ENCODE measurements around the gene DCP1A. TPM values are rescaled to one million over a fixed set of nuclear protein-coding genes. Genes with fewer than 3 reads are reported as not detected.
A peak's percentile ranks its signal among the peaks of the same experiment; 100 is the strongest.
"Not testable (repeated sequence)": the region's sequence is repeated elsewhere in the genome, so short reads cannot be mapped to it uniquely, and the experiment has no call there.

Gene DCP1A
- total RNA-seq, 4 donors from 2014 or later = 20.7 to 37.4 (median 27.1) TPM

- no peaks in the 10 kb centered on the region for H3K36me3 ChIP-seq
- H3K27ac ChIP-seq = no peak overlapping the region
- no peak for TF ChIP-seq POLR2AphosphoS5 (IDR thresholded peaks at IDR 0.05)
- no peak for TF ChIP-seq POLR2A (IDR thresholded peaks at IDR 0.05)
- H3K4me1 ChIP-seq = peaks cover 0 to 5% (median 0%) of the 10 kb centered on the region in 3 donors
- H3K9me3 ChIP-seq = no peaks in the 10 kb centered on the region
- WGBS, 2 donors (ENCODE audit: low coverage in 1 of 2) = 33% methylated on average over 1 of the region's 1 CpG; no CpG with 5 or more reads in 1 of the 2 donors
- no peaks in the 10 kb centered on the region for H3K27me3 ChIP-seq
- no peak for ATAC-seq
- H3K4me3 ChIP-seq = no peak overlapping the region
These were observed 32.6 kb upstream of the DCP1A start for GRCh38 chr3:53379898-53380297.

- H3K9me3 ChIP-seq = no peaks in the 10 kb centered on the region
- H3K36me3 ChIP-seq = no peaks in the 10 kb centered on the region
- 71 to 81% methylated on average over 4 of the region's 4 CpGs for WGBS, 2 donors (ENCODE audit: low coverage in 1 of 2)
- no peak for ATAC-seq
- H3K27ac ChIP-seq = no peak overlapping the region
- H3K27me3 ChIP-seq = no peaks in the 10 kb centered on the region
- TF ChIP-seq POLR2AphosphoS5 (IDR thresholded peaks at IDR 0.05) = no peak
- no peak for TF ChIP-seq EP300 (IDR thresholded peaks at IDR 0.05)
- no peak overlapping the region for H3K4me3 ChIP-seq
- H3K4me1 ChIP-seq = peaks cover 0 to 5% (median 0%) of the 10 kb centered on the region in 3 donors
These were observed 30.5 kb upstream of the DCP1A start for GRCh38 chr3:53377794-53378193.

GRCh38 chr3:53376679-53377078 lies 29.3 kb upstream of the DCP1A start:
- 78 to 94% methylated on average over 2 to 3 of the region's 3 CpGs for WGBS, 2 donors (ENCODE audit: low coverage in 1 of 2)

GRCh38 chr3:53375019-53375418 lies 27.7 kb upstream of the DCP1A start:
- WGBS, 2 donors (ENCODE audit: low coverage in 1 of 2) = 44 to 59% methylated on average over 7 to 8 of the region's 8 CpGs
- Histone ChIP-seq H3K9me3 (no peaks in the 10 kb centered on the region), H3K27ac (no peak overlapping the region), H3K27me3 (peaks cover 15% of the 10 kb centered on the region), H3K4me3 (no peak overlapping the region), H3K4me1 (peaks cover 0 to 5% (median 0%) of the 10 kb centered on the region in 3 donors), H3K36me3 (no peaks in the 10 kb centered on the region)
- TF ChIP-seq POLR2A (IDR thresholded peaks at IDR 0.05) (no peak), CTCF (IDR thresholded peaks at IDR 0.05) (peak; percentile 57 to 80 (median 72))
- peak; percentile 79 for ATAC-seq

More at GRCh38 chr3:53376679-53377078, 29.3 kb upstream of the DCP1A start:
- Histone ChIP-seq H3K4me3 (no peak overlapping the region), H3K9me3 (no peaks in the 10 kb centered on the region), H3K27me3 (peaks cover 9% of the 10 kb centered on the region), H3K36me3 (no peaks in the 10 kb centered on the region), H3K27ac (no peak overlapping the region), H3K4me1 (peaks cover 0 to 5% (median 0%) of the 10 kb centered on the region in 3 donors)
- TF ChIP-seq POLR2AphosphoS5 (IDR thresholded peaks at IDR 0.05) (no peak), EP300 (IDR thresholded peaks at IDR 0.05) (no peak), CTCF (IDR thresholded peaks at IDR 0.05) (no peak), POLR2A (IDR thresholded peaks at IDR 0.05) (no peak)
- no peak for ATAC-seq

- H3K4me1 ChIP-seq, H3K4me3 ChIP-seq, H3K36me3 ChIP-seq, ATAC-seq, H3K27ac ChIP-seq, H3K9me3 ChIP-seq: not testable (repeated sequence)
- 82% methylated on average over 5 of the region's 17 CpGs; no CpG with 5 or more reads in 1 of the 2 donors for WGBS, 2 donors (ENCODE audit: low coverage in 1 of 2)
- H3K27me3 ChIP-seq = peaks cover 15% of the 10 kb centered on the region
These were observed 23.4 kb upstream of the DCP1A start for GRCh38 chr3:53370719-53371118.

GRCh38 chr3:53361852-53362251 lies 14.5 kb upstream of the DCP1A start:
- 81 to 92% methylated on average over 3 of the region's 3 CpGs for WGBS, 2 donors (ENCODE audit: low coverage in 1 of 2)
- Histone ChIP-seq H3K27me3 (no peaks in the 10 kb centered on the region), H3K4me3 (no peak overlapping the region), H3K27ac (no peak overlapping the region), H3K9me3 (no peaks in the 10 kb centered on the region), H3K36me3 (no peaks in the 10 kb centered on the region), H3K4me1 (no peaks in the 10 kb centered on the region)
- TF ChIP-seq POLR2A (IDR thresholded peaks at IDR 0.05) (no peak), CTCF (IDR thresholded peaks at IDR 0.05) (no peak), POLR2AphosphoS5 (IDR thresholded peaks at IDR 0.05) (no peak), EP300 (IDR thresholded peaks at IDR 0.05) (no peak)
- ATAC-seq = no peak

Measured in gastroesophageal sphincter (tissue), 4 donors.